ENCODE data around the gene ACSF2. TPM values are rescaled to one million over a fixed set of nuclear protein-coding genes. Genes with fewer than 3 reads are reported as not detected.

Gene ACSF2
- total RNA-seq: 10 to 100 TPM; 10.1 to 50.7 TPM
- 10 to 100 TPM; 21.2 to 26.7 TPM for polyA plus RNA-seq (ENCODE audit: insufficient read length in 2 of 2)
- long read RNA-seq, donor 1, partial matches to known transcripts: 0 of 1 reads
- long read RNA-seq, donor 1, other reads (novel, unspliced or antisense): 0 of 1 reads
- long read RNA-seq, donor 2, partial matches to known transcripts: 0 of 2 reads
- long read RNA-seq, donor 2, other reads (novel, unspliced or antisense): 0 of 2 reads
- long read RNA-seq, donor 3: 0 reads
- long read RNA-seq, donor 4, partial matches to known transcripts: 42 of 48 reads
- long read RNA-seq, donor 4, other reads (novel, unspliced or antisense): 0 of 48 reads

GRCh38 chr17:50425682-50426471 is at the start of gene ACSF2:
TSS of gene ACSF2 (plus strand) at chr17:50426218. CDS start at chr17:50426262, 44 bp downstream.
- peaks cover 22% of the 10 kb centered on the region for H3K4me1 ChIP-seq (ENCODE audit: control insufficient read depth, insufficient read depth, low read length)
- H3K27ac ChIP-seq (ENCODE audit: low read depth, low read length): peak within 1 kb of the TSS; percentile 71
- H3K9me3 ChIP-seq (ENCODE audit: control insufficient read depth, insufficient read depth, low read length): no peaks in the 10 kb centered on the region
- 1% methylated on average over 67 of the region's 70 CpGs for WGBS (ENCODE audit: insufficient coverage)
- peak within 1 kb of the TSS; percentile 51 for H3K4me3 ChIP-seq (ENCODE audit: low read depth, low read length)
- peak in 1 of 6 donors; percentile 51 for DNase-seq (ENCODE audit: low read depth in 4 of 6, low spot score in 6 of 6)
- H3K27me3 ChIP-seq (ENCODE audit: control insufficient read depth, insufficient read depth, low read length): no peaks in the 10 kb centered on the region
- H3K36me3 ChIP-seq (ENCODE audit: control insufficient read depth, insufficient read depth, low read length): no peaks in the 10 kb centered on the region

GRCh38 chr17:50379351-50380132 is 46.5 kb upstream of the ACSF2 start:
- Histone ChIP-seq H3K36me3 (ENCODE audit: control insufficient read depth, insufficient read depth, low read length) (peaks cover 34% of the 10 kb centered on the region), H3K27me3 (ENCODE audit: control insufficient read depth, insufficient read depth, low read length) (no peaks in the 10 kb centered on the region), H3K4me3 (ENCODE audit: low read depth, low read length) (no peak overlapping the region), H3K27ac (ENCODE audit: low read depth, low read length) (no peak overlapping the region), H3K9me3 (ENCODE audit: control insufficient read depth, insufficient read depth, low read length) (no peaks in the 10 kb centered on the region), H3K4me1 (ENCODE audit: control insufficient read depth, insufficient read depth, low read length) (no peaks in the 10 kb centered on the region)
- DNase-seq (ENCODE audit: low read depth in 4 of 6, low spot score in 6 of 6): no peak
- WGBS (ENCODE audit: insufficient coverage): 98% methylated on average over 4 of the region's 6 CpGs

- H3K27ac ChIP-seq (ENCODE audit: low read depth, low read length): no peak overlapping the region
- H3K4me3 ChIP-seq (ENCODE audit: low read depth, low read length): no peak overlapping the region
- no peak for DNase-seq (ENCODE audit: low read depth in 4 of 6, low spot score in 6 of 6)
- H3K36me3 ChIP-seq (ENCODE audit: control insufficient read depth, insufficient read depth, low read length): peaks cover 45% of the 10 kb centered on the region
- H3K4me1 ChIP-seq (ENCODE audit: control insufficient read depth, insufficient read depth, low read length): no peaks in the 10 kb centered on the region
- H3K9me3 ChIP-seq (ENCODE audit: control insufficient read depth, insufficient read depth, low read length): no peaks in the 10 kb centered on the region
- H3K27me3 ChIP-seq (ENCODE audit: control insufficient read depth, insufficient read depth, low read length): no peaks in the 10 kb centered on the region
- 98% methylated on average over 10 of the region's 13 CpGs for WGBS (ENCODE audit: insufficient coverage)
Observed at GRCh38 chr17:50380369-50381259, 45.4 kb upstream of the ACSF2 start.

GRCh38 chr17:50381260-50381815 is 44.7 kb upstream of the ACSF2 start:
- H3K36me3 ChIP-seq (ENCODE audit: control insufficient read depth, insufficient read depth, low read length): peaks cover 48% of the 10 kb centered on the region
- no peaks in the 10 kb centered on the region for H3K4me1 ChIP-seq (ENCODE audit: control insufficient read depth, insufficient read depth, low read length)
- 90% methylated on average over 3 of the region's 7 CpGs for WGBS (ENCODE audit: insufficient coverage)

GRCh38 chr17:50381920-50382319 is 44.1 kb upstream of the ACSF2 start:
- Histone ChIP-seq H3K9me3 (ENCODE audit: control insufficient read depth, insufficient read depth, low read length) (no peaks in the 10 kb centered on the region), H3K4me1 (ENCODE audit: control insufficient read depth, insufficient read depth, low read length) (no peaks in the 10 kb centered on the region), H3K36me3 (ENCODE audit: control insufficient read depth, insufficient read depth, low read length) (peaks cover 54% of the 10 kb centered on the region), H3K27me3 (ENCODE audit: control insufficient read depth, insufficient read depth, low read length) (no peaks in the 10 kb centered on the region), H3K27ac (ENCODE audit: low read depth, low read length) (no peak overlapping the region), H3K4me3 (ENCODE audit: low read depth, low read length) (no peak overlapping the region)
- DNase-seq (ENCODE audit: low read depth in 4 of 6, low spot score in 6 of 6): no peak
- WGBS (ENCODE audit: insufficient coverage): 86% methylated on average over 3 of the region's 3 CpGs

More at GRCh38 chr17:50381260-50381815, 44.7 kb upstream of the ACSF2 start:
- Histone ChIP-seq H3K27me3 (ENCODE audit: control insufficient read depth, insufficient read depth, low read length) (no peaks in the 10 kb centered on the region), H3K27ac (ENCODE audit: low read depth, low read length) (no peak overlapping the region), H3K4me3 (ENCODE audit: low read depth, low read length) (no peak overlapping the region), H3K9me3 (ENCODE audit: control insufficient read depth, insufficient read depth, low read length) (no peaks in the 10 kb centered on the region)
- DNase-seq (ENCODE audit: low read depth in 4 of 6, low spot score in 6 of 6): no peak

GRCh38 chr17:50382931-50383330 is 43.1 kb upstream of the ACSF2 start:
- H3K4me1 ChIP-seq (ENCODE audit: control insufficient read depth, insufficient read depth, low read length): no peaks in the 10 kb centered on the region
- H3K27ac ChIP-seq (ENCODE audit: low read depth, low read length): no peak overlapping the region
- no peaks in the 10 kb centered on the region for H3K27me3 ChIP-seq (ENCODE audit: control insufficient read depth, insufficient read depth, low read length)
- H3K9me3 ChIP-seq (ENCODE audit: control insufficient read depth, insufficient read depth, low read length): no peaks in the 10 kb centered on the region
- H3K36me3 ChIP-seq (ENCODE audit: control insufficient read depth, insufficient read depth, low read length): peaks cover 62% of the 10 kb centered on the region
- no peak for DNase-seq (ENCODE audit: low read depth in 4 of 6, low spot score in 6 of 6)
- 100% methylated on average over 7 of the region's 12 CpGs for WGBS (ENCODE audit: insufficient coverage)
- H3K4me3 ChIP-seq (ENCODE audit: low read depth, low read length): no peak overlapping the region

GRCh38 chr17:50386510-50386909 is 39.5 kb upstream of the ACSF2 start:
- Histone ChIP-seq H3K9me3 (ENCODE audit: control insufficient read depth, insufficient read depth, low read length) (no peaks in the 10 kb centered on the region), H3K27ac (ENCODE audit: low read depth, low read length) (no peak overlapping the region), H3K4me1 (ENCODE audit: control insufficient read depth, insufficient read depth, low read length) (no peaks in the 10 kb centered on the region), H3K4me3 (ENCODE audit: low read depth, low read length) (no peak overlapping the region), H3K27me3 (ENCODE audit: control insufficient read depth, insufficient read depth, low read length) (no peaks in the 10 kb centered on the region), H3K36me3 (ENCODE audit: control insufficient read depth, insufficient read depth, low read length) (peaks cover 75% of the 10 kb centered on the region)
- DNase-seq (ENCODE audit: low read depth in 4 of 6, low spot score in 6 of 6): no peak
- no CpG with 5 or more reads among the region's 3 CpGs for WGBS (ENCODE audit: insufficient coverage)

- peaks cover 83% of the 10 kb centered on the region for H3K36me3 ChIP-seq (ENCODE audit: control insufficient read depth, insufficient read depth, low read length)
- H3K27me3 ChIP-seq (ENCODE audit: control insufficient read depth, insufficient read depth, low read length): no peaks in the 10 kb centered on the region
- no peak for DNase-seq (ENCODE audit: low read depth in 4 of 6, low spot score in 6 of 6)
- H3K4me1 ChIP-seq (ENCODE audit: control insufficient read depth, insufficient read depth, low read length): no peaks in the 10 kb centered on the region
- no peaks in the 10 kb centered on the region for H3K9me3 ChIP-seq (ENCODE audit: control insufficient read depth, insufficient read depth, low read length)
- H3K27ac ChIP-seq (ENCODE audit: low read depth, low read length): no peak overlapping the region
- H3K4me3 ChIP-seq (ENCODE audit: low read depth, low read length): no peak overlapping the region
- 95% methylated on average over 2 of the region's 3 CpGs for WGBS (ENCODE audit: insufficient coverage)
Observed at GRCh38 chr17:50388728-50389127, 37.3 kb upstream of the ACSF2 start.

Measured in spinal cord (tissue), 10 donors.